Measurements from ENCODE around the gene ERRFI1.

Gene ERRFI1

GRCh38 chr1:8003438-8004112 lies 22.5 kb downstream of the ERRFI1 start:
- DNase-seq (ENCODE audit: low spot score), result no peak

- DNase-seq (ENCODE audit: low spot score), result no peak
These were observed 23.2 kb downstream of the ERRFI1 start for GRCh38 chr1:8002921-8003320.

GRCh38 chr1:8002329-8002910 lies 23.7 kb downstream of the ERRFI1 start:
- DNase-seq (ENCODE audit: low spot score), result no peak

GRCh38 chr1:7995437-7995836 lies 30.7 kb downstream of the ERRFI1 start:
- no peak for DNase-seq (ENCODE audit: low spot score)

- no peak for DNase-seq (ENCODE audit: low spot score)
These were observed 31.3 kb downstream of the ERRFI1 start for GRCh38 chr1:7994827-7995226.

- DNase-seq (ENCODE audit: low spot score), result no peak
These were observed 32.3 kb downstream of the ERRFI1 start for GRCh38 chr1:7993593-7994479.

- DNase-seq (ENCODE audit: low spot score), result no peak
These were observed 33.2 kb downstream of the ERRFI1 start for GRCh38 chr1:7992885-7993284.

GRCh38 chr1:7991504-7992440 lies 34.3 kb downstream of the ERRFI1 start:
- DNase-seq (ENCODE audit: low spot score), result no peak

GRCh38 chr1:7989762-7990428 lies 36.2 kb downstream of the ERRFI1 start:
- no peak for DNase-seq (ENCODE audit: low spot score)

- no peak for DNase-seq (ENCODE audit: low spot score)
These were observed 37.5 kb downstream of the ERRFI1 start for GRCh38 chr1:7988576-7988975.

GRCh38 chr1:7987528-7987927 lies 38.6 kb downstream of the ERRFI1 start:
- DNase-seq (ENCODE audit: low spot score), result no peak

- DNase-seq (ENCODE audit: low spot score), result no peak
These were observed 40.1 kb downstream of the ERRFI1 start for GRCh38 chr1:7985851-7986612.

- DNase-seq (ENCODE audit: low spot score), result no peak
These were observed 41.3 kb downstream of the ERRFI1 start for GRCh38 chr1:7984811-7985210.

GRCh38 chr1:7983086-7983778 lies 42.9 kb downstream of the ERRFI1 start:
- DNase-seq (ENCODE audit: low spot score), result no peak

- DNase-seq (ENCODE audit: low spot score), result no peak
These were observed 45.1 kb downstream of the ERRFI1 start for GRCh38 chr1:7980984-7981383.

- no peak for DNase-seq (ENCODE audit: low spot score)
These were observed 50.8 kb downstream of the ERRFI1 start for GRCh38 chr1:7975212-7975865.

GRCh38 chr1:7973086-7973485 lies 53.0 kb downstream of the ERRFI1 start:
- DNase-seq (ENCODE audit: low spot score), result no peak

GRCh38 chr1:7972285-7972684 lies 53.8 kb downstream of the ERRFI1 start:
- no peak for DNase-seq (ENCODE audit: low spot score)

- no peak for DNase-seq (ENCODE audit: low spot score)
These were observed 55.1 kb downstream of the ERRFI1 start for GRCh38 chr1:7971024-7971423.
